Stimulated activated CD4-positive, alpha-beta T cell treated with anti-CD3 and anti-CD28 coated beads, Interleukin-2, amount 100 ng/mL, for 48 hours (primary cell): ENCODE results near the gene NTNG1.
"Not testable (repeated sequence)": the region's sequence is repeated elsewhere in the genome, so short reads cannot be mapped to it uniquely, and the experiment has no call there.

Experiments used
- DNase-seq, 2 donors: peaks; one replicate each; pipeline ENCODE4 v3.0.0-alpha.2; 2020

NTNG1 gene

GRCh38 chr1:107202007-107202406 lies 61.2 kb downstream of the NTNG1 start:
- no peak for DNase-seq

- DNase-seq, result no peak
Measured at GRCh38 chr1:107213225-107213624, 72.4 kb downstream of the NTNG1 start.

- DNase-seq, result no peak
Measured at GRCh38 chr1:107220036-107220435, 79.2 kb downstream of the NTNG1 start.

- DNase-seq, result no peak
Measured at GRCh38 chr1:107225706-107226105, 84.9 kb downstream of the NTNG1 start.

GRCh38 chr1:107228704-107229371 lies 88.0 kb downstream of the NTNG1 start:
- DNase-seq, result no peak

GRCh38 chr1:107229711-107230110 lies 88.9 kb downstream of the NTNG1 start:
- no peak for DNase-seq

GRCh38 chr1:107230121-107230520 lies 89.3 kb downstream of the NTNG1 start:
- DNase-seq, result no peak

- DNase-seq, result no peak
Measured at GRCh38 chr1:107231291-107231690, 90.5 kb downstream of the NTNG1 start.

GRCh38 chr1:107232426-107232825 lies 91.6 kb downstream of the NTNG1 start:
- no peak for DNase-seq

- DNase-seq, result not testable (repeated sequence)
Measured at GRCh38 chr1:107236760-107237159, 95.9 kb downstream of the NTNG1 start.

- DNase-seq, result no peak
Measured at GRCh38 chr1:107243461-107243860, 102.6 kb downstream of the NTNG1 start.

- DNase-seq, result no peak
Measured at GRCh38 chr1:107244709-107245500, 104.1 kb downstream of the NTNG1 start.

GRCh38 chr1:107246775-107247345 lies 106.0 kb downstream of the NTNG1 start:
- DNase-seq, result no peak

GRCh38 chr1:107247679-107248078 lies 106.8 kb downstream of the NTNG1 start:
- DNase-seq, result no peak

GRCh38 chr1:107250169-107250568 lies 109.3 kb downstream of the NTNG1 start:
- DNase-seq, result no peak

- DNase-seq, result no peak
Measured at GRCh38 chr1:107251083-107251482, 110.2 kb downstream of the NTNG1 start.

- DNase-seq, result no peak
Measured at GRCh38 chr1:107251839-107252238, 111.0 kb downstream of the NTNG1 start.

GRCh38 chr1:107252271-107252670 lies 111.4 kb downstream of the NTNG1 start:
- DNase-seq, result no peak

- DNase-seq, result no peak
Measured at GRCh38 chr1:107254306-107254705, 113.5 kb downstream of the NTNG1 start.

- DNase-seq, result no peak
Measured at GRCh38 chr1:107255469-107255868, 114.6 kb downstream of the NTNG1 start.

- DNase-seq, result no peak
Measured at GRCh38 chr1:107262467-107263286, 121.8 kb downstream of the NTNG1 start.

GRCh38 chr1:107263291-107263915 lies 122.6 kb downstream of the NTNG1 start:
- DNase-seq, result no peak

- no peak for DNase-seq
Measured at GRCh38 chr1:107264007-107264406, 123.2 kb downstream of the NTNG1 start.
